ENCODE measurements around the gene SALL3.

SALL3 gene

DNA sequence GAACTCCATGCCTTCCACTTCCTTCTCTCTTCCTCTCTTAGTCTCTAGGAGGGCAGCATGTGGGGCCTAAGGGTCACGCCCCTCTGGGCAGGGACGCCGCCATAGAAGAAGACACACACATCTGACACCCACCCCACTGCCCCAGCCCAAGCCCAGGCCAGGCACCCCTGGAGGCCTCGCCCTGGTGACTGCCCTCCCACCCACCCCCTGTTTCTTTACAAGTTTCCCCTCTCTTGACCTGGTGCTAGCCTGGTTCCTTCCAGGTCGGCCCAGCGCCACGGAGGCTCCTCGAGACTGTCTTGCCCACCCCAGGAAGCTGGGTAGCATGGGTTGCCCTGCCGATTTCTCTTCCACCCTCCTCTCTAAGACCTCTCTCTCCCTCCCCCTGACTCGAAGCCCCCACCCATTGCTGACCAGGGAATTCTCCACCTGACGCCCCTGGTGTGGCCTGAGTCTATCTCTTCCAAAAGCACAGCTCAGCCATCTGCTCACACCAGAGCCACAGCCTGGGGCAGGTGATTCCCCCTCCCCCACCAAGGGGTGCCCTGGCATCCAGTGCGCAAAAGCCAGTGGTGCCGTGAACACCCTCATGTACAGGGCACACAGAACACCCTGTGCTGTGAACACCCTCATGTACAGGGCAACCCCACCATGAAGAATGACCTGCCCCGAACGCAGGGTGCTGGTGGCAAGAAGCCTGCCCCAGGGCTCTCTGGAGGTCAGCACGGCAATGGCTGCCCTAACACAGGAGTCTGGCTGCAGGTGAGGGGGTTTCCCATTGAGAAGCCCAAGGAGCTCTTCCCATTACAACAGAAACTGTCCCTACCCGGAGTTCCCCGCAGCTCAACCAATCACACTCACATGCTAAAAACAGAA lies 13.5 kb upstream of the SALL3 start:
- DNase-seq = no peak

GRCh38 chr18:78966793-78967106 lies 12.9 kb upstream of the SALL3 start:
- DNase-seq = no peak

DNA sequence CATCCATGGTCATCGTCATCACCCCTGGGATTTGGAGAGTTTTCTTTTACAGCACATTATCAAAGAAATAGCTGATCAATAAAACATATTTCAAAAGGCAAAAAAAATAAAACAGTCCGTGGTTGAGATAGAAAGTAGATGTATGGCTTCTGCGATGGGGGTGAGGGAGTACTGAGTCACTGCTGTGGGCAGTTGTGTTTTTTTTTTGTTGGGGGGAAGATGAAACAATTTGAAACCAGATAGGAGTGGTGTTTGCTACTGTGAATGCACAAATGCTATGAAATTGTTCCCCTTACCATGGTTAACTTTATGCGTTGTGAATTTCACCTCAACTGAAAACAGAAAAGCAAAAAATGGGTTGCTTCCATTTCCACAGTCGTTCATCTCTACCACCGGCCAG lies 11.9 kb upstream of the SALL3 start:
- no peak for DNase-seq

DNA sequence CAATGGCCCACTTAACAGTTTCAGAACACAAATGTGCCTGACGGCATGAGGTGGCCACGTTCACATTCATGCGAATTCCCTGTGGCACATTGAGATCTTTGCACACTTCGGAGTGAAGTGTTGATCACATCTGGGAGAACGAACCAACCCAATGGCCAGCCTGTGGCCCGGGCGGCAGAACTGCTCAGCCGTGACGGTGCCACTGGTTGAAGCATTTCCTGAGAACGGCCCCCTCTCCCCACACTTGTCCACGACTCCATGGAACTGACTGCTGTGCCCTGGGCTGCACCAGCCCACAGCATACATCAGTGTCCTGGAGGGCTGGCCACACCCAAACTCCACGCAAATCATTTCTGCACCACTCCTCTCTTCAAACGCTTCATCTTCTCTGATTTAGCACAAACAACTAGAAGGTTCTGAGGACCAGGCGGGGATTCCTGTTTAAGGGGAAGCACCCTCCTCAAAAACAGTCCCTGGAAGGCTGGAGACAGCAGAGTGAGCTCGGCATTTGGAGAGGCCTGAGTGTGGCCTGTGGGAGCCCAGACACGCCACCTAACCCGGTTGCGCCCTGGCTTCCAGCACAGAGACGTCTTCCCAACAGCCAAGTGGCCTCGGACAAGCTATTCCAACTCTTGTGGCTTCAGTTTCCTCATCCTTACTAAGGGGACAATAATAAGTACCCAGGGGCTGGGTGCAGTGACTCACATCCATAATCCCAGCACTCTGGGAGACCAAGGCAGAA lies 9.9 kb upstream of the SALL3 start:
- no peak for DNase-seq

GRCh38 chr18:78970774-78971333 lies 8.8 kb upstream of the SALL3 start:
- DNase-seq = no peak

DNA sequence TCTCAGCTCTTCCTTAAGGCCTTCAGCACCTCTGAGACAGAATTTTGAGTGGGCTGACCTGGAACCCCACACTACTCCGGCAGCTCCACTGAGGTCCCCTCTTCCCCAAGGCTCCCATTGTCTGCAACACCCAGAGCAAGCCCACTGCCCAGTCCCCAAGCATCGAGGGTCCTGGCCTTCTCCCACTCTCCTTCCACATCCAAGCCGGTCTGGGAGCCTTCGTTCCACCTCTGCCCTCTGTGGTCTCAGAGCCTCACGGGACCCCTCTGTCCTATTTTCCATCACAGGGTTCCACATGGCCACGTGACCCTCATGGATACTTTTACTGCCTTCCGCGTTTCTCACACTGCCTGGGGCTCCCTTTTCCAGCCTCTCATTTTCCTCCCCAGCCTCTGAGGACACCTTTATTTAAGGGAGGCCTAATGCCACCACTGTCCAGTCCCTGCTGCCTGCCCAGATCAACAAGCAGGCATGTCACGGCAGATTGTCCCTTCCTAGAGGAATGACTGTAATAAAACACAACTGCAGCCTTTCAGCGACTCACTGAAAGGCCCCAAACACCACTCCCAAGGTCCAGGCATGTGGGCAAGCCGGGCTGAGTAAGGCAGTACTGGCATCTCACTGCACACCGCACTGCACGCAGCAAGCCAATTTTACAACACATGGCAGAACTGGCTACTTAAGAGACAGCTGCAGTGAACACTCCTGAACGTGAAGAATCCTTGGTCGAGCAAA lies 7.9 kb upstream of the SALL3 start:
- DNase-seq = no peak

DNA sequence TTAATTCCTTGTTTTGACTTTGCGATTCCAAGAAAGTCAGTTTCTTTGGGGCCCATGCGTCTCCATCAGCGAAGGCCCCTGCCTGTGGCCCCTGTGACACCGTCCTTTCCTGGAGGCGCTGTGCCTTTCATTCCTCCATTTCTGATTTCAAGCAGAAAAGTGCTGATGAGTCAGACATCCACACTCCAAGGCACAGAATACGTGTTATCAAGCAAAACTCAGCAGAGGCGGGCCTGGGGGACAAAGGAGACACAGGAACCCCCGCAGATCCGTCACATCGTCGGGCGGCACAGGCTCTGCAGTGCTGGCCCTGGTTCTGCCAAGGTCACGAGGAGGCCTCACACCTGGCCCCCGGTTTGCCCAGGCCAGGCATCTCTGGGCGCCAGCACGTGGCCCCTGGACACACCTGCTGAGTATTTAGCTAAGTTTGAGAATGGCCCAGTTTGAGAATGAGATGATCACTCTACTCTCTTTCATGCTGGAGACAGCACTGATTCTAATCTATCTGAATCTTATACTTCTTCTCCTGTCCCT lies 7.2 kb upstream of the SALL3 start:
- no peak for DNase-seq

DNA sequence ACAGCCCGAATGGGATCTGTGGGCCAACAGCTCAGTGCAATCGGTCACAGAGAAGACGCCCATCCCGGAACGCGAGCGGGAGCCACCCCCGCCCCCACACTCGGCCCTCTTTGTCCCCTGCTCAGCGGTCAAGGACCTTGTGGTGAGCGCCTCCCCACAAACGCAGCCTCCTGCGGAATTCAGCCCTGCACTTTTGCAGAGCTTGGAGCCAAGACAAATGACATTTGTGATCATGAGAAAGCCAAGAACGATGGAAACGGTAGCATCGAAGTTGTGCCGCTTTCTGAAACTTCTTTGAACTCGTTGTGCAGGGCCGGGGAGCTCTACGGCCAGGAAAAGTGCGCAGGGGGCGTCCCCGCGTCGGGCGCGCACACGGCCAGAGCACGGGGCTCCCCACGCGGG lies 6.7 kb upstream of the SALL3 start:
- DNase-seq = no peak

DNA sequence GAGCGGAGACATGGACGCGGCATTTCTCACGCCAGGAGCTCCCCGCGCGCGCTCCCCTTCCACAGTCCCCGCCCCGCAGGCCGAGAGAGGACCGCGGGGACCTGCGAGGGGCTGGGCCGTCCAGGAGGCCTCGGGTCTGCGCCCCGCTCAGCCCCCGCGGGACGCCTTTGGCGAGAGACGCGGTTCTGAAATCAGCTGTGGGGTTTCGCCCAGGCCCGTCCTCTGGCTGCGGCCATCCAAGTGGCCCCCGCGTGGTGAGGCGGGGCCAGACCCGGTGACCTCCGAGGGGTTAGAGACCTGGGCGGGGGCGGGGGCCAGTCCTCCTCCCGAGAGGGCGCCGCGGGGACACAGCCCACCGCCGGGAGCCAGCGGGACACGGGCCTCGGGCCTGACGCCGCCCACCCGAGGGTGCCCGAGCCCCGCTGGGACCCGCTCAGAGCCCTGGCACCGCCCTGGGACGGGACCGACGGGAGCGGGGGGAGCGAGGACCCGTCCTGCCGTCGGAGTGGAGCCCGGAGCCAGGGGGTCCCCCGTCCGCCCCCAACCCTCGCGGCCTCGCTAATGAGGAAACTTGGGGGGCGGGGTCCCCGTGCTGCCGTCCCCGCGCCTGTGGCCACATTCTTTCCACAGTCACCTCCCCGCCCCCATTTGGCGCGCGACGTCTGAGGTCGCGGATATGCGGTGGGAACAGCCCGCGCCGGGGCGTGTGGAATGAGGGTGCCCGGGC lies 6.1 kb upstream of the SALL3 start:
- DNase-seq = no peak

DNA sequence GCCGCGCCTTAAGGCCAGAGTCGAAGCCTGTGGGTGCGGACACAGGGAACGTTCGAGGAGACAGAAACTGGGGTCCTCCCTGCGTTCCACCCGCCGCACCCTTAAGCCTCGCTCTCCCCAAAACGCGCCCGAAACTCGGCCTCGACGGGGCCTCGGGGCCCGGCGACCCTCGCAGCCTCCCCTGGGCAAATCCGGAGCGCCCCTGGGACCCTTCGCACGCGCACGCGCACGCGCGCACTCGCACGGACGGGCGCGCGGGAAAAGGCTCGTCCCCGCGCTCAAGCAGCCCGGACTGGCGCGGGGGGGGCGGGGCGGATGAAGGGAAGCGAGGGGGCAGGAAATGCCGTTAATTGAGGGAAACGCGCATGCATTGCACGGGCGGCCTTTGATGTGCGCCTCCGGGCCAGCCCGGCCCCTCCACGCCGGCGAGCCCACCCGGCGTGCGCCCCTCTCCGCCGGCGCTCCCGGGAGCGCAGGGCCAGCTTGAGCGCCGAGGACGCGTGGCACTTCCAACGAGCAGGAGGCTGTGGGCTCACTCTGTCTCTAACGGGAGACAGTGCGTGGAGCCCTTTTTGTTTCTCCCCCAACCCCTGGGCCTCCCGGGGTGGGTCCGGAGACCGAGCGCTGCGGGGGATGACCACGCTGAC lies 5.4 kb upstream of the SALL3 start:
- DNase-seq = no peak

DNA sequence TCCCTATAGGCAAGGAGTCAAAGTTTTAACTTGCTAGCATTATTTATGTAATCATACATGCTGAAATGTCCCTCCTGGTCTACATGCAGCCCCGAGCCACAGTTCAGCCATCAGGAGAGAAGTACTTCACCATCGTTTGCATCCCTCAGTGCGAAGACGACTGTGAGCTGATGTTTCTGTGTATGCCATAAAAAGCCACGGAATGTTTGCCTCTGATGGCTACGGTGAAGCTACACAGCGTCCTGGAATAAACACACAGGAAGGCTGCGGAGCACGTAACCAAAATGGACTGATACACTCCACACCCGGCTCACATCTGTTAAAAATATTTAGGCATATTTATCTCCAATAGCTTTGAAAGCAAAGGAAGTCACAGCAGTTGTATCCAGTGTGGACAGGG lies 4.3 kb upstream of the SALL3 start:
- no peak for DNase-seq

- DNase-seq = no peak
Observed at GRCh38 chr18:78975699-78976335, 3.8 kb upstream of the SALL3 start.

- no peak for DNase-seq
Observed at GRCh38 chr18:78976765-78977636, 2.6 kb upstream of the SALL3 start.

DNA sequence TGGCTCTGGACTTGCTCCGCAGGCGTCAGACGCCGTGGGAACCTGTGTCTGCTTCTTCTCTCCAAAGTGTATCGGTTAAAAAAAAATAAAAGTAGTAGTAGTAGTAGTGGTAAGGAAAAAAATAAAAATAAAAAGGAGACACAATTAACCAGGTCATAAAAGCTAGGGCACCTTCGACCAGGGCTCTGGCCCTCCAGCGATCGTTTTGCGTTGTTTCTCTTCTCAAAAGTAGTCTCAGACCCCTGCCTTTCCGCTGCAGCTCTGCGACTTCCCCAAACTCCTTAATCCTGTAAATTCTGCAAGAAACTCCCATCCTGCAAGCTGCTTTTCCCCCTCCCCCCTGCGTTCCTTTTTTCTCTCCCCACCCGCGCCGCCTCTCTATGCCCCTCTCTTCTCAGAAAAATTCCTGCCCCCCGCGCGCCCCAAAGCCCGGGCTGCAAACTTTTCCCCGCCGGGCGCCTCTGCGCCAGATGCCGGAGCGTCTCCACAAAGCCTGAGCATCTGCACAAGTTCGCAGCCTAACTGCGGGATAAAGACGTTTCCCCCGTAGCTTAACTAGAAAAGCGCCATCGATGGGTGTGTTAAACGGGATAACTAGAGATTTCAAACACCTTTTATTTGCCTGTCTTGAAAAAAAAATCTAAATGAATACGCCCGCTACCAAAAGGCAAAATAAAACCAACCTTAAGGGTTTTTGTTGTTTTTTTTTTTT lies 1.8 kb upstream of the SALL3 start:
- no peak for DNase-seq

DNA sequence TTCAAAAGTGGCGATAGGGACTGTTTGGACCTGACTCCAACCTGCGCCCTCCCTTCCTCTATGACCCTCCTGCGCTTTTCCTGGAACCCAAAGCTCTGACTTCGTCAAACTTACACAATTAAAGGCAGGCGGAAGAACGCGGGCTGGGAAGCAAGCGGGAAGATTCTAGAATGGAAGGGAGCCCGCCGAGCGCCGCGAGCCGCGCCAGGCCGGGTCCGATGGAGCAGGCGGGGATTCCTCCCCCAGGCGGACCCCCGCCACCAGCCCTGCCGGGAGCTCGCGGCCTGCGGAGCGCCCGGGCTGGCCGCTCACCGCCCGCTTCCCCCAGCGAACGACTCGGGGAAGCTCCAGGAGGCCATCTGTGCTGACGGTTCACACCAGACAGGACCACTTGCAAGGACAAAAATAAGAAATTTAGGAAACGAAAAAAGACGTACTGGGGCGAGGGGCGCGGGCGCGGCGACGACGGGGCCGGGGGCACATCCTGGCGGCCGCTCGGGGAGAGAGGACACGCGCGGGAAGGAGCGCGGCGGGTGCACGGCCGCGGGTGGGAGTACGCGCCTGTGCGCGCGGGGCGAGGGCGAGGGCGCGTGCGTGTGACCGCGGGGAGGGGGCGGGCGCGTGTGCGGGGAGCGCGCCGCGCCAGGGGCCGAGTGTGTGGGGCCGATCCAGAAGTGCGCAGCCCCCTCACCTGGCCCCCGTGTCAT lies 1.1 kb upstream of the SALL3 start:
- DNase-seq = no peak

GRCh38 chr18:78979056-78979729 lies 425 bp upstream of the SALL3 start:
- DNase-seq = no peak

DNA sequence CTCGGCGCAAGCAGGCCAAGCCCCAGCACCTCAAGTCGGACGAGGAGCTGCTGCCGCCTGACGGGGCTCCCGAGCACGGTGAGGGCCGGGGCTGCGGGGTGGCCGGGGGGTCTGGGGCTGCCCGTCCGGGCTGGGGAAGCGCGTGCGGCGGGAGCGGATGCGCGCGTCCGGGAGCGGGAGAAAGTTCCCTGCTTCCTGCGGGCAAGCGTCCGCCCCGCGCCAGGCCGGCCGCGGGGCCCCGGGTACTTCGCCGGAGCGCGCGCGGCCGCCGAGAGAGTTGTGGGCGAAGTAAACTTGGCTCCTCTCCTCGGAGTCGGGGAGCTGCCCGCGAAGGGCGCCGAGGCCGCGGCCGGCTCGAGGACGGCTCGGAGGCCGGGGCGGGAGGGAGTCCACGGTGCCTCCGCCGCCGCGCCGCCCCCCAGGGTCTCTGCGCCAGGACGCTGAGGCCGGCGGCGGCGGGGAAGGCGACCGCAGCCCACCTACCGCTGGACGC lies 707 bp downstream of the SALL3 start:
- DNase-seq = no peak

DNA sequence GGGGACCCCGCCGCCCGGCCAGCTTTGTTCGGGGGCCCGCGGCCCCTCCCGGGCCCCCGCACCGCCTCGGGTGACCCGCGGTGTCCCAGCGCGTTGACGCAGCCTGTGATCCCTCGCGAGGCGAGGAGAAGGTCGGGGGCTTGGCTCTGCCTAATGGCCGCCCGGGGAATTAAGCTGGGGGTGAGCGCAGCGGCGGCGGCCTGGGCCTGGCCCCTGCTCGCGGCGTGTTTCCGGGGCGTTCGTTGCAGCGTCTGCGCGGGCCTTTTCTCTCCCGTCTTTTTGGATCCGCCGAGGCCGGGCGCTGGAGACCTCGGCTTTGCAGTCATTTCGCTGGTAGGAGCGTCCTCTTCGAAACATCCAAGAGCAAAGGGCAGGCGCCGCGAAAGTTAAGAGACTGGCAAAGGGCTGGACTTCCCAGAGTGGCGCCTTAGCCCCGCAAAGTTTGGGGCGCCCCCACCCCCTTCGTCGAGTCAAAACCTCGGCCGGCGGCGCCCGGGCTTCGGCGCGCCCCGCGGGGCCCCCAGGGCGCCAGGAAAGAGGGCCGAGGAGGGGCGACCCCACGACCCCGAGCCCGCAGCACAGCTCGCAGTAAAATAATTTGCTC lies 1.3 kb downstream of the SALL3 start:
- DNase-seq = no peak

Measured in fibroblast of skin of abdomen (primary cell).